Ureter (tissue), 1 donor: Measurements from ENCODE around the gene ABHD8. TPM values are rescaled to one million over a fixed set of nuclear protein-coding genes. Genes with fewer than 3 reads are reported as not detected.

Experiments used
- DNase-seq: peaks from one replicate; pipeline ENCODE4 v3.0.0-alpha.2; 2020; ENCODE audit warnings: low spot score
- total RNA-seq: library from RNA; stranded (reverse); gene quantifications from one replicate; pipeline ENCODE4 v1.2.4, GENCODE V29; 2023
- donor health status: DM: yes; HTN: yes; CAD: no.

Gene ABHD8
- total RNA-seq, 1 donor from 2014 or later: 6.3 TPM

- no peak for DNase-seq
Observed at GRCh38 chr19:17266026-17266425, 37.2 kb downstream of the ABHD8 start.

GRCh38 chr19:17264641-17264979, 38.6 kb downstream of the ABHD8 start, which contains the start of gene USHBP1:
USHBP1 (minus strand) TSS chr19:17264745; CDS start chr19:17264299, 446 bp downstream.
- no peak for DNase-seq

- no peak for DNase-seq
Observed at GRCh38 chr19:17263712-17264640, 39.2 kb downstream of the ABHD8 start.

GRCh38 chr19:17262557-17262956, 40.7 kb downstream of the ABHD8 start:
- DNase-seq: no peak

GRCh38 chr19:17260842-17261325, 42.3 kb downstream of the ABHD8 start:
- DNase-seq: peak; percentile 84

GRCh38 chr19:17259934-17260333, 43.3 kb downstream of the ABHD8 start:
- DNase-seq: no peak

GRCh38 chr19:17259118-17259780, 44.0 kb downstream of the ABHD8 start:
- no peak for DNase-seq

- DNase-seq: no peak
Observed at GRCh38 chr19:17256130-17256529, 47.1 kb downstream of the ABHD8 start.

GRCh38 chr19:17255150-17255621, 48.0 kb downstream of the ABHD8 start:
- no peak for DNase-seq

- DNase-seq: no peak
Observed at GRCh38 chr19:17254636-17255035, 48.6 kb downstream of the ABHD8 start.

GRCh38 chr19:17249887-17250548, 53.2 kb downstream of the ABHD8 start:
- DNase-seq: no peak

- DNase-seq: no peak
Observed at GRCh38 chr19:17248011-17248776, 55.0 kb downstream of the ABHD8 start.

GRCh38 chr19:17246681-17247425, 56.4 kb downstream of the ABHD8 start:
- DNase-seq: no peak

- no peak for DNase-seq
Observed at GRCh38 chr19:17245535-17245984, 57.7 kb downstream of the ABHD8 start, which contains the start of gene NR2F6. NR2F6 (minus strand) TSS chr19:17245919; CDS start chr19:17245220, 699 bp downstream.

GRCh38 chr19:17244618-17245534, 58.3 kb downstream of the ABHD8 start:
- DNase-seq: no peak

GRCh38 chr19:17243830-17244617, 59.2 kb downstream of the ABHD8 start:
- no peak for DNase-seq

GRCh38 chr19:17243211-17243829, 59.9 kb downstream of the ABHD8 start:
- DNase-seq: no peak
